ENCODE data around the gene RGR.

DNA sequence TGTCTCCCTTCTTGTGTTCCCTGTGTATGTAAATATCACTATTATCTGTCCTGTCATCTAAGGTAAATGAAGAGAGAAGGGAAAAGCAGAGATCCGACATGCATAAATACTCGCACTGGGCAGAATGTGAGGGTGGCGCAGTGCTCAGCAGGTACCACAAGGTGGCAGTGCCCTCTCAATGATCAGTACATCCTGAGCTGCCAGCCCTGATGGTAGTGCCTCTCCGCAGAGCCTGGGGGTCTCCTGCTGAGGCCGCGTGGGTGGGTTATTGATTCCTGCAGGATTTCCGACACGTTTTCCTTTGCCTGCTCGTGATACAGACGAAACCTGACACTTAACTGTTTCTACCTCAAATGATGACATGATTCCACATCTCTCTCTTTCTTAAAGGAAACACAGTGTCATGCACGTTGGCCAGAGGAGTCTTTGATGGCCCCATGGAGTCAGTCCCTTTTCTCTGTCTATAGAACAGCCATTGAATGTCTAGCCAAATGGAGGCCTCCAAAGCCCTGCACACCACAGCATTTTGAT, 19.8 kb downstream of the RGR start:
- TF ChIP-seq POLR2AphosphoS5 (IDR thresholded peaks at IDR 0.05) (no peak), POLR2A (IDR thresholded peaks at IDR 0.05) (no peak), EP300 (IDR thresholded peaks at IDR 0.05) (no peak)
- TF ChIP-seq, protein P1, sequence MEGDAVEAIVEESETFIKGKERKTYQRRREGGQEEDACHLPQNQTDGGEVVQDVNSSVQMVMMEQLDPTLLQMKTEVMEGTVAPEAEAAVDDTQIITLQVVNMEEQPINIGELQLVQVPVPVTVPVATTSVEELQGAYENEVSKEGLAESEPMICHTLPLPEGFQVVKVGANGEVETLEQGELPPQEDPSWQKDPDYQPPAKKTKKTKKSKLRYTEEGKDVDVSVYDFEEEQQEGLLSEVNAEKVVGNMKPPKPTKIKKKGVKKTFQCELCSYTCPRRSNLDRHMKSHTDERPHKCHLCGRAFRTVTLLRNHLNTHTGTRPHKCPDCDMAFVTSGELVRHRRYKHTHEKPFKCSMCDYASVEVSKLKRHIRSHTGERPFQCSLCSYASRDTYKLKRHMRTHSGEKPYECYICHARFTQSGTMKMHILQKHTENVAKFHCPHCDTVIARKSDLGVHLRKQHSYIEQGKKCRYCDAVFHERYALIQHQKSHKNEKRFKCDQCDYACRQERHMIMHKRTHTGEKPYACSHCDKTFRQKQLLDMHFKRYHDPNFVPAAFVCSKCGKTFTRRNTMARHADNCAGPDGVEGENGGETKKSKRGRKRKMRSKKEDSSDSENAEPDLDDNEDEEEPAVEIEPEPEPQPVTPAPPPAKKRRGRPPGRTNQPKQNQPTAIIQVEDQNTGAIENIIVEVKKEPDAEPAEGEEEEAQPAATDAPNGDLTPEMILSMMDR (IDR thresholded peaks at IDR 0.05): peak in 5 of 7 experiments; percentile 77 to 94 (median 91)
